ENCODE data around the gene DNLZ. TPM values are rescaled to one million over a fixed set of nuclear protein-coding genes. Genes with fewer than 3 reads are reported as not detected.

Gene DNLZ
- total RNA-seq, 4 donors from 2014 or later = 1.8 to 31.1 (median 19.7) TPM

- Histone ChIP-seq H3K27ac (no peak overlapping the region), H3K36me3 (peaks cover 9 to 47% (median 14%) of the 10 kb centered on the region in 3 donors), H3K9me3 (no peaks in the 10 kb centered on the region), H3K27me3 (no peaks in the 10 kb centered on the region), H3K4me3 (no peak overlapping the region), H3K4me1 (peaks cover 0 to 26% (median 7%) of the 10 kb centered on the region in 3 donors)
- intact Hi-C loops (cut with DNase I) = no loop called here
- DNase-seq = no peak
- WGBS, 2 donors = 72 to 82% methylated on average over 3 to 5 of the region's 8 CpGs
- TF ChIP-seq POLR2A (IDR thresholded peaks at IDR 0.05) = no peak
Measured at GRCh38 chr9:136376457-136376856, 12.9 kb upstream of the DNLZ start.

- Histone ChIP-seq H3K4me3 (no peak overlapping the region), H3K27ac (no peak overlapping the region), H3K4me1 (peaks cover 0 to 26% (median 7%) of the 10 kb centered on the region in 3 donors), H3K36me3 (peaks cover 8 to 33% (median 14%) of the 10 kb centered on the region in 3 donors), H3K27me3 (no peaks in the 10 kb centered on the region), H3K9me3 (no peaks in the 10 kb centered on the region)
- intact Hi-C loops (cut with DNase I) = no loop called here
- WGBS, 2 donors = 88 to 94% methylated on average over 7 to 10 of the region's 12 CpGs
- DNase-seq = no peak
- no peak for TF ChIP-seq CTCF (IDR thresholded peaks at IDR 0.05)
- TF ChIP-seq POLR2A (IDR thresholded peaks at IDR 0.05) = no peak
Measured at GRCh38 chr9:136375096-136375495, 11.6 kb upstream of the DNLZ start.

- no peak for TF ChIP-seq POLR2A (IDR thresholded peaks at IDR 0.05)
- TF ChIP-seq CTCF (IDR thresholded peaks at IDR 0.05) = no peak
- no peak for DNase-seq
- Histone ChIP-seq H3K9me3 (no peaks in the 10 kb centered on the region), H3K4me1 (peaks cover 0 to 26% (median 7%) of the 10 kb centered on the region in 3 donors), H3K4me3 (no peak overlapping the region), H3K27ac (no peak overlapping the region), H3K36me3 (peaks cover 7 to 24% (median 8%) of the 10 kb centered on the region in 3 donors), H3K27me3 (no peaks in the 10 kb centered on the region)
- 40 to 67% methylated on average over 1 of the region's 14 CpGs for WGBS, 2 donors
- intact Hi-C loops (cut with DNase I) = no loop called here
Measured at GRCh38 chr9:136374183-136374575, 10.6 kb upstream of the DNLZ start.

DNA sequence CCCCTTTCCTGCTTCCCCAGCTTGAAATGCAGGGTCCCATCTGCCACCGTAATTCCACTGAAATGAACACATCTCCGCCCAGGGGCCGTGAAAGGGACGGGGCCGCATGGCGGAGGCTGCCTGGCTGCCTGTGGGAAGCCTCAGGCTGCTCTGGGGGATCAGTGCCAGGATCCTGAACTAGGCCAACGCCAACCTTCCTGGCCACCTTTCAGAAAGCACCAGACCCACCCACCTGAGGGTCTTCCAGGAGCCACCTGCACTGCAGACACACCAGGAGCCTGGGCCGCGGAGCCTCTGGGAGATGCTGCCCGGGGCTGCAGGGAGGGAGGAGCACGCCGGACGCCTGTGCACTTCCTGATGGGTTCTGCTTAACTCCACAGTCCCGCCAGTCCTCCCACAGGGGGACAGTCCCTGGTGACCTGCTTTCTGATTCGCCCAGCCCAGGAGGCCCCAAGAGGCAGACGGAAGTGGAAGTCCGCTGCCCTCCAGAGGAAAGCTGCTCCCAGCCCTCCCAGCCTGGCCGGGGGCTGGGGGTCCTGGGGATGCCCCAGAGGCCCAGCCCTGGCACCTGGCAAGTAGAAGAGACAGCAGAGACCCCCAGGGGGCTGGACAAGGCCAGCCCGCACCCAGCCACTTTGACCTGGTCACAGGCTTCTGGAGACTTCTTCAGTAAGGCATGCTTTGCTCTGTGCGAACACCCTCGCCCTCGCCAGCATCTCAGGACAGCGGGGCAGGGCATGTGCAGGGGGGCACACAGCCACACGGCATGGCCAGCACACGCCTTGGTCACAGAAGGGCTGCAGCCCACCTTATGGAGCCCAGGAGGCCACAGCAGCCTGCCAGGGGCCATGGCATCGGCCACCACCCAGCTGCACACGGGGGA is 10.0 kb upstream of the DNLZ start, which contains the start of gene CARD9:
Gene CARD9 (minus strand): TSS at position 370 of the 883 bp plus-strand sequence. CDS start 1,591 bp downstream, outside the sequence.
- no peak for TF ChIP-seq CTCF (IDR thresholded peaks at IDR 0.05)
- TF ChIP-seq POLR2A (IDR thresholded peaks at IDR 0.05) = no peak
- DNase-seq = no peak
- H3K9me3 ChIP-seq = no peaks in the 10 kb centered on the region
- no peaks in the 10 kb centered on the region for H3K27me3 ChIP-seq
- intact Hi-C loops (cut with DNase I) = no loop called here
- H3K4me3 ChIP-seq = peak within 1 kb of the TSS in 3 of 4 donors; percentile 13 to 37 (median 28)
- peak within 1 kb of the TSS in 3 of 4 donors; percentile 2 to 69 (median 46) for H3K27ac ChIP-seq
- WGBS, 2 donors = 49 to 78% methylated on average over 5 to 11 of the region's 27 CpGs
- peaks cover 0 to 26% (median 7%) of the 10 kb centered on the region in 3 donors for H3K4me1 ChIP-seq
- peaks cover under 1 to 18% (median 3%) of the 10 kb centered on the region in 3 donors for H3K36me3 ChIP-seq

DNA sequence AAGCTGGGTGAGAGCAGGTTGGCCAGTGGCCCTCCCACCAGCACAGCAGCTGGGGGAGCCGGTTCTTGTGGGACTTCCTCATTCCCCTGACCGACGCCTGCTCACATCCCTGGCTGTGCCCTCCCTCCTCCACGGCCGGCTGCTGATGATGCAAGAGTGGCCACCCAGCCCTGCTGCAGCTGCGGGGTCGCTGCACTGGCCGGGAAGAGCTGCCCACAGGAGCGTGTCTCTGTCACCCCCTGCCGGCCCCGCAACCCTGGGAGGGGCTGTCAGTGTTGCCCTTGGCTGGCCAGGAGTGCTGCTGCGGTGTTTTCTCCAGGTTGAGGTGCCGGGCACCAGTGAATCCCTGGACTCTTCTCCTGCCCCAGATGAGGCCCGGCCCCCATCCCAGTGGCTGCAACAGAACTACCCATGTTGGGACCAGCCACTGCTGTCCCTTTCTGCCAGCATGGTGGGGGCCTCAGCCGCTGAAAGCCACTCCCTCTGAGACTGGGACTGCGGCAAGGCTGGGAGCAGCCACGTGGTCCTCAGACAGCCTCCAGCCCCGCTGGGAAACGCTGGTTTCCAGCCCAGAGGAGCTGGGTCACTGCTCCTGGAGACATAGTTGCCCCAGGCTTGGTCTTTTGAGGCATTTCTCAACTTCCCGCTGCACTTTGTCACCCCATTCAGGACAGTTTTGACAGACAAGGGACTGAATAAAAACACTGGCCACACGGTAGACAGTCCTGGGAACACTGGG is 9.2 kb upstream of the DNLZ start:
- intact Hi-C loops (cut with DNase I) = no loop called here
- Histone ChIP-seq H3K27ac (peak overlapping the region in 3 of 4 donors; percentile 2 to 69 (median 46)), H3K36me3 (peaks cover 0 to 10% (median 0%) of the 10 kb centered on the region in 3 donors), H3K9me3 (no peaks in the 10 kb centered on the region), H3K4me1 (peaks cover 0 to 26% (median 7%) of the 10 kb centered on the region in 3 donors), H3K4me3 (peak overlapping the region in 3 of 4 donors; percentile 13 to 37 (median 28)), H3K27me3 (no peaks in the 10 kb centered on the region)
- WGBS, 2 donors = 0 to 11% methylated on average over 2 to 9 of the region's 21 CpGs
- TF ChIP-seq POLR2A (IDR thresholded peaks at IDR 0.05) (no peak), CTCF (IDR thresholded peaks at IDR 0.05) (no peak)
- no peak for DNase-seq
